ENCODE data around the gene ATP2A1.

DNA sequence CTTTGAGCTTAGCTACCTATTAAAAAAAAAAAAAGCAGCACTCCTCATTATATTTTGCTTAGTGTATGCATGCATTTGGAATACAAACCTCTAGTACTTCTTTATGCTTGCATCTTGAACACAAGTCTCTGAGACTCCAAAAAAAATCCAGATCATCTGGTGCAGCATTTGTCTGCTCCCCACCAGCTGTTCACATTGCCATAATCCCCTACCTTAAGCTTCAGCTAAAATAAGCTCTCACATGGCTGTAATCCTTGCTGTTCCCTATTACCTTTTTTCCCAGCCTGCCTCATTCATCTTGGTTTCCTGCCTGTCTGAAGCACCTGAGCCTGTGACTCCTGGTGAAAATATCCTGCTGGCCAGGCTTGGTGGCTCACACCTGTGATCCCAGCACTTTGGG lies 65.0 kb downstream of the ATP2A1 start:
- TF ChIP-seq, protein P1, sequence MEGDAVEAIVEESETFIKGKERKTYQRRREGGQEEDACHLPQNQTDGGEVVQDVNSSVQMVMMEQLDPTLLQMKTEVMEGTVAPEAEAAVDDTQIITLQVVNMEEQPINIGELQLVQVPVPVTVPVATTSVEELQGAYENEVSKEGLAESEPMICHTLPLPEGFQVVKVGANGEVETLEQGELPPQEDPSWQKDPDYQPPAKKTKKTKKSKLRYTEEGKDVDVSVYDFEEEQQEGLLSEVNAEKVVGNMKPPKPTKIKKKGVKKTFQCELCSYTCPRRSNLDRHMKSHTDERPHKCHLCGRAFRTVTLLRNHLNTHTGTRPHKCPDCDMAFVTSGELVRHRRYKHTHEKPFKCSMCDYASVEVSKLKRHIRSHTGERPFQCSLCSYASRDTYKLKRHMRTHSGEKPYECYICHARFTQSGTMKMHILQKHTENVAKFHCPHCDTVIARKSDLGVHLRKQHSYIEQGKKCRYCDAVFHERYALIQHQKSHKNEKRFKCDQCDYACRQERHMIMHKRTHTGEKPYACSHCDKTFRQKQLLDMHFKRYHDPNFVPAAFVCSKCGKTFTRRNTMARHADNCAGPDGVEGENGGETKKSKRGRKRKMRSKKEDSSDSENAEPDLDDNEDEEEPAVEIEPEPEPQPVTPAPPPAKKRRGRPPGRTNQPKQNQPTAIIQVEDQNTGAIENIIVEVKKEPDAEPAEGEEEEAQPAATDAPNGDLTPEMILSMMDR (IDR thresholded peaks at IDR 0.05), result no peak
- no peak for TF ChIP-seq POLR2A (IDR thresholded peaks at IDR 0.05)
